GM13977 (cell line): ENCODE measurements around the gene HFM1.
"Not testable (repeated sequence)": the region's sequence is repeated elsewhere in the genome, so short reads cannot be mapped to it uniquely, and the experiment has no call there.

Source experiments
- DNase-seq: peaks from one replicate; pipeline ENCODE4 v3.0.0; 2012; ENCODE audit warnings: low spot score
- in situ Hi-C: fragments of 300-500 bp; cut with MboI; formaldehyde crosslinking; loops from one replicate; pipeline ENCODE4 v1.12.0; 2022; ENCODE audit warnings: low sequenced_read_pairs, low pct_unique_long_range_greater_than_20kb, mixed read lengths, inconsistent platforms; ENCODE audit not compliant: unreplicated experiment
- TF ChIP-seq, protein P1 (sequence below): IDR thresholded peaks from 2 replicates; pipeline ENCODE4 v1.5.1; 2012; ENCODE audit warnings: mild to moderate bottlenecking, control low read depth; ENCODE audit not compliant: insufficient read depth; ENCODE audit errors: extremely low read depth, missing control alignments

Gene HFM1

DNA sequence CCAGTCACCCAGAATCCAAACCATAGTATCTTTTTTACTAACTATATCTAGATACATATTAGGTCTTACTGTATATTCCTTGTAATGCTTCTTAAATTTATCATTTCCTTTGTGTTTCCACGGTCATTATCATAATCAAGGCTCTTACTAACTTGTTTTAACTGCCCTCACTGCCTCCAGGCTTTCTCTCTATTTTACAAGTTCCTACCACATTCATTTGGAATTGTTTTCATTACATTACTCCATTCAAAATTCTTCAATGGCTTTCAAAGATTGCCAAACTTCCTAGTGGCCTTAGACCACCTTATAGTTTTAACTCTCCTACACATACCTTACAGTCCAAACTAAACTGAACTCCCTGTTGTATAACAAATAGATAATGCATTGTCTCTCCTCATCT, 6.3 kb downstream of the HFM1 start:
- TF ChIP-seq, protein P1, sequence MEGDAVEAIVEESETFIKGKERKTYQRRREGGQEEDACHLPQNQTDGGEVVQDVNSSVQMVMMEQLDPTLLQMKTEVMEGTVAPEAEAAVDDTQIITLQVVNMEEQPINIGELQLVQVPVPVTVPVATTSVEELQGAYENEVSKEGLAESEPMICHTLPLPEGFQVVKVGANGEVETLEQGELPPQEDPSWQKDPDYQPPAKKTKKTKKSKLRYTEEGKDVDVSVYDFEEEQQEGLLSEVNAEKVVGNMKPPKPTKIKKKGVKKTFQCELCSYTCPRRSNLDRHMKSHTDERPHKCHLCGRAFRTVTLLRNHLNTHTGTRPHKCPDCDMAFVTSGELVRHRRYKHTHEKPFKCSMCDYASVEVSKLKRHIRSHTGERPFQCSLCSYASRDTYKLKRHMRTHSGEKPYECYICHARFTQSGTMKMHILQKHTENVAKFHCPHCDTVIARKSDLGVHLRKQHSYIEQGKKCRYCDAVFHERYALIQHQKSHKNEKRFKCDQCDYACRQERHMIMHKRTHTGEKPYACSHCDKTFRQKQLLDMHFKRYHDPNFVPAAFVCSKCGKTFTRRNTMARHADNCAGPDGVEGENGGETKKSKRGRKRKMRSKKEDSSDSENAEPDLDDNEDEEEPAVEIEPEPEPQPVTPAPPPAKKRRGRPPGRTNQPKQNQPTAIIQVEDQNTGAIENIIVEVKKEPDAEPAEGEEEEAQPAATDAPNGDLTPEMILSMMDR = no peak
- in situ Hi-C loops = no loop called here
- DNase-seq = no peak

DNA sequence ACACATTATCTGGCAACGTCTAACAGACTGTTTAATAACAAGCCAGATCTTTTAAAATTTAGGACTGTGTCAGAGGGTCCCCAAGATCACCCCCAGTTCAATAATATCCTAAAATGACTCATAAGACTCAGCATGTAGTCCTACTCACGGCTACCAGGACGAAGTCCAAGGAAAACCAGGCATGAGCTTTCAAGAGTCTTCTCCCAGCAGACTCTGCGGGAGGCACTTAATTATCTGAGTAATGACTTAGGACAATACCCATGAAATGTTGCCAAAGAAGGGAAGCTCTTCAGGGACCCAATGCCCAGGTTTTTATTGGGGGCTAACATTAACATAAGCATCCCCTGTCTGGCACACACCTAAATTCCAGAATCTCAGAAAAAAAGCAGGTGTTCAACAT, 7.0 kb downstream of the HFM1 start:
- no peak for DNase-seq
- in situ Hi-C loops = no loop called here
- TF ChIP-seq, protein P1 = no peak

DNA sequence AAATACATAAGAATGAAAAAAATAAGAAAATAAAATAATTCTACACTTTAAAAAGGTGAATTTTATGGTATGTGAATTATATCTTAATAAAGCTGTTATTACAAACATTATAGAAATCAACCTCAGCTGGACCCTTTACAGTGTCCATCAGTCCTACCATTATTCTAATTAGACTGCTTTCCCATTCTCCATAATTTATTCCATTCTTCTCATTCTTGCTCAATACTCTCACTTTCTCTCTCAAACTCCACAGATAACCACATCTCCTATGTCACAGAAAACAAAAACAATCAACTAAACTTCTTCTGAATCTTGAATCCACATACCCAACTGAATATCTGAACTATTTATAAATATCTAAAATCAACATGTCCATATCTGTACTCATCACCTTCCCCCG, 11.6 kb downstream of the HFM1 start:
- TF ChIP-seq, protein P1 = no peak
- in situ Hi-C loops = no loop called here

DNA sequence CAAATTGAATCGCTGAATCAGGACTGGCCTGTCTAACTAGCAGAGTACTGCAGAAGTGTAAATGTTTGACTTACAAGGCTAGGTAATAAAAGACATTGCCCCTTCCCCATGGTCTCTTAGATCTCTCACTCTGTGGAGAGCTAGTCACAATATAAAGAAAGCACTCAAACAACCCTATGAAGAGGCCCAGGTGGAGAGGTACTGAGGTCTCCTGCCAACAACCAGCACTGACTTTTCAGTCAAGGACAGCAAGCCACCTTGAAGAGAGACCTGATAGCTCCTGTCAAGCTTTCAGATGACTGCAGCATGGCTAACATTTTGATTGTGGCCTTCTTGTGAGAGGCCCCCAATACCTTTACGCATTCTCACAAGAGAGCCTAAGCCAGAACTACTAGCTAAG, 18.5 kb downstream of the HFM1 start:
- in situ Hi-C loops = no loop called here
- TF ChIP-seq, protein P1 = no peak
- DNase-seq = no peak

More for the DNA sequence above, 11.6 kb downstream of the HFM1 start:
- DNase-seq = no peak

DNA sequence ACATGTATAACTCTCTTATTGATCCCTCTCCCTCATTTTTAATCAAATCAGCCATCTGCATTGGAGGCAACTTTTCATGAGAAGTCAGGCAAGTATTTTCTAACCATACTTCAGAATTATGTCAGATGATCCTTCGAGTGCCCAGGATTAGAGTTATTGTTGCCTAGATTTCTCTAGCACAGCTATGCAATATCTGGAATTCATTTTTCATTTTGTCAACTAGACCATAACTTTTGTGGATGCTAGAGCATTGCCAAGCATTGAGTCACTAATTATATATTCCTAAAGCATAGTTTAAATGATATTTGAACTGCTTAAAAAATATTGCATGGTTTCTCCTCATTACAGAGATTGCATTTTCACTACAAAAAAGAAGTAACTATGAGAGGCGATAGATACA, 21.2 kb downstream of the HFM1 start:
- in situ Hi-C loops = no loop called here
- TF ChIP-seq, protein P1 = no peak
- no peak for DNase-seq

DNA sequence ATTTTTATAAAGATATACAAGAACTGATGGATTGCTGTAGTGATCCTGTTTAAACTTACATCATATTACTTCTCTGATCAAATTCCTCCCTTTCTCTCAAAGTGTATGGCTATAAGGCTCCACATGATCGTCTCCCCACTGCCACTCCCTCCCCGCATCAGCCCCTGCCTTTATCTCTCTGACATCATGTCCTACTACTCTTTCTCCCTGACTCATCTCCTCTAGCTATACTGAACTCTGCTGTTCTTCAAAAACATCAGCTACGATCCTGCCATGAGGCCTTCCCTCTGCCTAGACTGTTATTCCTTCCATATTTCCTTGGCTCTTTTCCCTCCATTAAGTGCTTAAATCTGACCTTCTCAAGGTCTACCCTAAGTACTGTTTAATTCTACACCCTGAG, 22.8 kb downstream of the HFM1 start:
- TF ChIP-seq, protein P1 = no peak
- in situ Hi-C loops = no loop called here
- no peak for DNase-seq

DNA sequence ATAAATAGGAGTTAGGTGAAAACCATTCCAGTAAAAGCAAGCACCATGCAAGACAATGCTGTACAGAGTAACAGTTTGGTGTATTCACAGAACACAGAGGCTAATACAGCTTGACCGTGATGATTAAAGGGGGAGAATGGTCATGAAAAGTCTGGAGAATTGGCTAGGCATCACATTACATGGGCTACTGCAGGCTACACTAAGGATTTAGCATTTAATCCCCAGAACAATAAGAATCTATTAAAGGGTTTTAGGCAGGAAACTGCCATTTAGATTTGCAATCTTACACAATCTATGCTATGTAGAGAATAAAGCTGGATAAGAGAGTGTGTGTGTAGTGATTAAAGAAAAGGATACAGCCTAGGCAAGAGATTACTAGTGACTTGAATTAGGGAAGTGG, 30.6 kb downstream of the HFM1 start:
- in situ Hi-C loops = no loop called here
- DNase-seq = no peak
- TF ChIP-seq, protein P1 = no peak

DNA sequence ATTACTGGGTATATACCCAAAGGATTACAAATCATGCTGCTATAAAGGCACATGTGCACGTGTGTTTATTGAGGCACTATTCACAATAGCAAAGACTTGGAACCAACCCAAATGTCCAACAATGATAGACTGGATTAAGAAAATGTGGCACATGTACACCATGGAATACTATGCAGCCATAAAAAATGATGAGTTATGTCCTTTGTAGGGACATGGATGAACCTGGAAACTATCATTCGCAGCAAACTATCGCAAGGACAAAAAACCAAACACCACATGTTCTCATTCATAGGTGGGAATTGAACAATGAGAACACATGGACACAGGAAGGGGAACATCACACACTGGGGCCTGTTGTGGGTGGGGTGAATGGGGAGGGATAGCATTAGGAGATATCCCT, 32.4 kb downstream of the HFM1 start:
- in situ Hi-C loops, DNase-seq: not testable (repeated sequence)
